ENCODE results near the gene RNF40.

Gene RNF40

DNA sequence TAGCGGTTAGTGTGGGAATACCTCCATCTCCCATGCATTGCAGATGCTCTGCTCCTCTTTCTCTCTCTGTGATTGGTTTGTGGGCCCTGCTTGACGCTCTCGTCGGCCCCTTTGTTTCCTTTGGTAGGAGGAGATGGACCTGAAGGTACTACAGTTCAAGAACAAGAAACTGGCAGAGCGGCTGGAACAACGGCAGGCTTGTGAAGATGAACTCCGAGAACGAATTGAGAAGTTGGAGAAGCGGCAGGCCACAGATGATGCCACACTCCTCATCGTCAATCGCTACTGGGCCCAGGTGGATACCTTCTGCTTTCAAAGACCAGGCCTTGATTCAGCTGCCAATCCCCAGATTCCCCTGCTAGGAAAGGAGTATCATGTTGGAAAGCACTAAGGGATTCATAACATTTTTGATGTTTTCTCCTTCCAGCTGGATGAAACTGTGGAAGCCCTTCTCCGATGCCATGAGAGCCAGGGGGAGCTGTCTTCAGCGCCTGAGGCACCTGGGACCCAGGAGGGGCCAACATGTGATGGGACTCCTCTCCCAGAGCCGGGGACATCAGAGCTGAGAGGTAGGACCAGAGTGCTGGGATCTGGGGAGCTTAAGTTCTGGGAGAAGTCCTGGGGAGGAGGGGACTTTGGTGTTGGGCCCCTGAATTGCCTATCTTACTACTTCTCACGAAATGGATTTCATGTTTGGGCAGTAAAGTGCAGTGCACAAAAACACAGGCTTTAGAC lies 1.0 kb downstream of the RNF40 start:
- no peak for DNase-seq (ENCODE audit: low read depth in 2 of 2)

GRCh38 chr16:30764086-30764485 lies 2.0 kb downstream of the RNF40 start:
- DNase-seq (ENCODE audit: low read depth in 2 of 2) = no peak

DNA sequence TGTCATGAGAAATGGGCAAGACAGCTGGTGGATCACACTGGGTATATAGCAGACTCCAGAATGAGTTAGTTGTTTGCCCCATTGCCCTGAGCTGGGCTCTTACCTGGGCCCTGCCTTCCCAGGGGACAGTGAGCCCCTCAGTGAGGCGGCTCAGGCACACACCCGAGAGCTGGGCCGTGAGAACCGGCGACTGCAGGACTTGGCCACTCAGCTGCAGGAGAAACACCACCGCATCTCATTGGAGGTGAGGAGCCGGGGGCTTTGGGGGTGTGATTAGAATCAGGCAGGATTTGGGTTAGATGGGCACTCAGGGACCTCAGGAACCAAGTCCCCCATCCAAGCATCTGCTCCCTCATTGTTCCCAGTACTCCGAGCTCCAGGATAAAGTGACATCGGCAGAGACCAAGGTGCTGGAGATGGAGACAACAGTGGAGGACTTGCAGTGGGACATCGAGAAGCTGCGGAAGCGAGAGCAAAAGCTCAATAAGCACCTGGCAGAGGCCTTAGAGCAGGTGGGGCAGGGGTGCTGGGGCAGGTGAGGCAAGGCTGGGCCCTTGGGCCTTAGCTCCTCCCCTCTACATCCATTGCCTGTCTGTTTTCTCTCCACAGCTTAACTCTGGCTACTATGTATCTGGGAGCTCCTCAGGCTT lies 2.8 kb downstream of the RNF40 start:
- no peak for DNase-seq (ENCODE audit: low read depth in 2 of 2)

GRCh38 chr16:30766206-30766932 lies 4.2 kb downstream of the RNF40 start:
- no peak for DNase-seq (ENCODE audit: low read depth in 2 of 2)

- DNase-seq (ENCODE audit: low read depth in 2 of 2) = no peak
These were observed 4.8 kb downstream of the RNF40 start for GRCh38 chr16:30766933-30767284.

GRCh38 chr16:30767767-30768465 lies 5.8 kb downstream of the RNF40 start:
- DNase-seq (ENCODE audit: low read depth in 2 of 2) = no peak

- no peak for DNase-seq (ENCODE audit: low read depth in 2 of 2)
These were observed 6.6 kb downstream of the RNF40 start for GRCh38 chr16:30768583-30769181.

GRCh38 chr16:30769379-30770089 lies 7.4 kb downstream of the RNF40 start:
- DNase-seq (ENCODE audit: low read depth in 2 of 2) = no peak

GRCh38 chr16:30771726-30772125 lies 9.6 kb downstream of the RNF40 start:
- no peak for DNase-seq (ENCODE audit: low read depth in 2 of 2)

- no peak for DNase-seq (ENCODE audit: low read depth in 2 of 2)
These were observed 11.7 kb downstream of the RNF40 start for GRCh38 chr16:30773826-30774225.

DNA sequence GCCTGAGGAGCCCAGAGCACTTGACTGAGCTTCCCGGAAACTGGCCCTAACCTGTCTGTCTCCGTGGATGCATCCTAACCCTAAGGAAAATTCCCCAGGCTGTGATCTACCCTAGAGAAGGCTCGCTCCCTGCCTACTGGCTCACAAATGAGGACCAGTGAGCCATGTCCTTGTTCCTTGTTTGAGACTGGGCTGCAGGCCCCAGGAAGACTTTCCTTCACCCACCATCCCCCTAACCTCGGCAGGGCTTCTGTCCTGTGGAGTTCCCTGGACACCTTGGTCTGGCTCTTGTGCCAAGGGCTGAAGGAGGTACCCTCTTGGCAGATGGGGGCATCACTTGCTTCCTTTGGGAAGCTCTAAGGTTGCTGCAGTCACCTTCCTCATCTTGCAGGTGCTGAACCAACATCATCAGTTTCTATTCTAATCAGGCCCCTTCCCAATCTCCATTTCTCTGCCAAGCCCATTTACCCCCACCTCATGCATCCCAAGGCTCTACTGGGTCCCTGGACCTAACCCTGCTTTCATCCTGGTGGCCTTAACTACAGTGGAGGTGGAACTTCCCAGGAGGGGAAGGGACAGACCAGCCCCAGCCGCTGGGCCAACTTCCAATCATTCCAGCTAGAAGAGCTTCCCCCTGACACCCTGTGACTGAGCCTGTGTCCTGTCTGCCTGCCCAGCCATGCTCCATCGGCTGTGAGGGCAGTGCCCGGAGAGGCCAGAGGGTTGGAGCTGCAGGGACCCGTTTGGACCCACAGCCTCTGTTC lies 12.4 kb downstream of the RNF40 start:
- DNase-seq (ENCODE audit: low read depth in 2 of 2) = no peak

DNA sequence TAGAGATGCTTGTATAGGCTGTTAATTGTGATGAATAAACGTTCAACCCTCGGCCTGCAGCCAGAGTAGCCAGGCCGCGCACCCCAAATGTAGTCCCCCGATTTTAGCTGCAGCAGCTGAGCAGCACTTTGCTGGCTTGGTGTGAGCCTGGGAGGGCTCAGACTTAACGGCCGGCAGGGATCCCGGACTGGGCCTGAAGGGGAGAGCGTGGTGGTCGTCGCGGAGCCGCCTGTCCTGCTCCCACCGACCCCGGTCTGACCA lies 12.9 kb downstream of the RNF40 start:
- no peak for DNase-seq (ENCODE audit: low read depth in 2 of 2)

- peak in 1 of 2 donors; percentile 8 for DNase-seq (ENCODE audit: low read depth in 2 of 2)
These were observed 13.5 kb downstream of the RNF40 start for GRCh38 chr16:30775392-30776188.

GRCh38 chr16:30777591-30778297 lies 15.6 kb downstream of the RNF40 start:
- DNase-seq (ENCODE audit: low read depth in 2 of 2) = no peak

GRCh38 chr16:30778549-30779244 lies 16.6 kb downstream of the RNF40 start:
- no peak for DNase-seq (ENCODE audit: low read depth in 2 of 2)

GRCh38 chr16:30779596-30779995 lies 17.5 kb downstream of the RNF40 start:
- no peak for DNase-seq (ENCODE audit: low read depth in 2 of 2)

GRCh38 chr16:30780021-30780420 lies 17.9 kb downstream of the RNF40 start:
- no peak for DNase-seq (ENCODE audit: low read depth in 2 of 2)

- DNase-seq (ENCODE audit: low read depth in 2 of 2) = no peak
These were observed 18.4 kb downstream of the RNF40 start for GRCh38 chr16:30780549-30780948.
